Esophagus muscularis mucosa (tissue), 3 donors: Measurements from ENCODE around the gene CEMP1.

Experiments used
- CTCF ChIP-seq, 3 experiments: fragments of 200-600 bp in 2 of 3; fragments of 450-650 bp in 1 of 3; sonication (generic) in 2 of 3; IDR thresholded peaks; one replicate each; pipeline ENCODE4 v1.5.1; 2017 to 2019; ENCODE audit warnings: antibody characterized with exemption in 3 of 3, mild to moderate bottlenecking in 2 of 3, moderate library complexity in 1 of 3
- POLR2A ChIP-seq: fragments of 450-650 bp; IDR thresholded peaks from one replicate; pipeline ENCODE4 v1.6.1; 2017; ENCODE audit warnings: antibody characterized with exemption, moderate library complexity, mild to moderate bottlenecking, low read depth
- POLR2AphosphoS5 ChIP-seq, 2 donors: sonication (generic); formaldehyde crosslinking; IDR thresholded peaks; one replicate each; pipeline ENCODE4 v1.6.1; 2017; ENCODE audit warnings: antibody characterized with exemption in 2 of 2

GRCh38 chr16:2480948-2481347 is 50.3 kb downstream of the CEMP1 start:
- TF ChIP-seq POLR2A (no peak), CTCF (IDR thresholded peaks at IDR 0.05) (no peak), POLR2AphosphoS5 (IDR thresholded peaks at IDR 0.05) (no peak)
